ENCODE data around the gene GLB1L3. TPM values are rescaled to one million over a fixed set of nuclear protein-coding genes. Genes with fewer than 3 reads are reported as not detected.
A peak's percentile ranks its signal among the peaks of the same experiment; 100 is the strongest.
"Not testable (repeated sequence)": the region's sequence is repeated elsewhere in the genome, so short reads cannot be mapped to it uniquely, and the experiment has no call there.

Gene GLB1L3
- total RNA-seq, 1 donor from 2014 or later = not detected

GRCh38 chr11:134250675-134251074, 25.5 kb upstream of the GLB1L3 start:
- DNase-seq (ENCODE audit: low spot score) = no peak

GRCh38 chr11:134252346-134253187, 23.6 kb upstream of the GLB1L3 start:
- DNase-seq (ENCODE audit: low spot score) = no peak

GRCh38 chr11:134253188-134253993, 22.8 kb upstream of the GLB1L3 start, which contains the start of the genes ACAD8 and THYN1:
ACAD8 (plus strand) TSS chr11:134253568; CDS start chr11:134253601, 33 bp downstream.
THYN1 (minus strand) TSS chr11:134253352; CDS start chr11:134252882, 470 bp downstream.
- DNase-seq (ENCODE audit: low spot score) = peak; percentile 97

- DNase-seq (ENCODE audit: low spot score) = no peak
Observed at GRCh38 chr11:134254433-134255183, 21.6 kb upstream of the GLB1L3 start.

GRCh38 chr11:134255184-134255561, 21.0 kb upstream of the GLB1L3 start:
- DNase-seq (ENCODE audit: low spot score) = not testable (repeated sequence)

- no peak for DNase-seq (ENCODE audit: low spot score)
Observed at GRCh38 chr11:134257101-134257500, 19.1 kb upstream of the GLB1L3 start.

GRCh38 chr11:134258577-134258976, 17.6 kb upstream of the GLB1L3 start:
- DNase-seq (ENCODE audit: low spot score) = no peak

- no peak for DNase-seq (ENCODE audit: low spot score)
Observed at GRCh38 chr11:134260503-134260902, 15.7 kb upstream of the GLB1L3 start.

GRCh38 chr11:134260983-134261382, 15.2 kb upstream of the GLB1L3 start:
- no peak for DNase-seq (ENCODE audit: low spot score)

GRCh38 chr11:134261626-134262488, 14.3 kb upstream of the GLB1L3 start:
- no peak for DNase-seq (ENCODE audit: low spot score)

GRCh38 chr11:134264966-134265764, 11.0 kb upstream of the GLB1L3 start:
- DNase-seq (ENCODE audit: low spot score) = no peak

- DNase-seq (ENCODE audit: low spot score) = no peak
Observed at GRCh38 chr11:134266440-134266839, 9.7 kb upstream of the GLB1L3 start.

GRCh38 chr11:134266841-134267251, 9.3 kb upstream of the GLB1L3 start:
- DNase-seq (ENCODE audit: low spot score) = no peak

- DNase-seq (ENCODE audit: low spot score) = no peak
Observed at GRCh38 chr11:134267461-134267860, 8.7 kb upstream of the GLB1L3 start.

- no peak for DNase-seq (ENCODE audit: low spot score)
Observed at GRCh38 chr11:134267966-134268365, 8.2 kb upstream of the GLB1L3 start.

- no peak for DNase-seq (ENCODE audit: low spot score)
Observed at GRCh38 chr11:134270250-134270714, 5.9 kb upstream of the GLB1L3 start.

GRCh38 chr11:134271978-134272377, 4.2 kb upstream of the GLB1L3 start:
- DNase-seq (ENCODE audit: low spot score) = no peak

GRCh38 chr11:134272381-134273316, 3.5 kb upstream of the GLB1L3 start:
- DNase-seq (ENCODE audit: low spot score) = no peak

- no peak for DNase-seq (ENCODE audit: low spot score)
Observed at GRCh38 chr11:134273317-134273712, 2.9 kb upstream of the GLB1L3 start.

Measured in ureter (tissue), 1 donor.